GM21528 (cell line): Measurements from ENCODE around the gene SV2A.
"Not testable (repeated sequence)": the region's sequence is repeated elsewhere in the genome, so short reads cannot be mapped to it uniquely, and the experiment has no call there.

ENCODE experiments used
- ATAC-seq: cut with Tn5 transposase; IDR thresholded peaks from one replicate; pipeline ENCODE4 v1.9.1; 2021; ENCODE audit warnings: mild to moderate bottlenecking, moderate library complexity; ENCODE audit not compliant: unreplicated experiment, low FRiP score

The SV2A gene

GRCh38 chr1:149887456-149888246 lies 30.0 kb downstream of the SV2A start:
- ATAC-seq: peak; percentile 43

- ATAC-seq: not testable (repeated sequence)
These were observed 30.5 kb downstream of the SV2A start for GRCh38 chr1:149887196-149887455.

- ATAC-seq: peak; percentile 62
These were observed 31.0 kb downstream of the SV2A start for GRCh38 chr1:149886396-149887195.

GRCh38 chr1:149886121-149886395 lies 31.6 kb downstream of the SV2A start:
- ATAC-seq: not testable (repeated sequence)

GRCh38 chr1:149885339-149886120 lies 32.1 kb downstream of the SV2A start:
- no peak for ATAC-seq

GRCh38 chr1:149884433-149885338 lies 33.0 kb downstream of the SV2A start:
- ATAC-seq: no peak

GRCh38 chr1:149883598-149884247 lies 33.9 kb downstream of the SV2A start:
- ATAC-seq: no peak

GRCh38 chr1:149881876-149882275 lies 35.8 kb downstream of the SV2A start:
- ATAC-seq: no peak

- ATAC-seq: no peak
These were observed 38.1 kb downstream of the SV2A start for GRCh38 chr1:149879556-149879955.

GRCh38 chr1:149877211-149877946 lies 40.3 kb downstream of the SV2A start:
- no peak for ATAC-seq

- ATAC-seq: not testable (repeated sequence)
These were observed 44.6 kb downstream of the SV2A start for GRCh38 chr1:149873060-149873459.

- not testable (repeated sequence) for ATAC-seq
These were observed 50.8 kb downstream of the SV2A start for GRCh38 chr1:149866887-149867286.

GRCh38 chr1:149861497-149862054 lies 56.1 kb downstream of the SV2A start:
- peak; percentile 12 for ATAC-seq

- ATAC-seq: peak; percentile 59
These were observed 56.8 kb downstream of the SV2A start for GRCh38 chr1:149860684-149861496.

GRCh38 chr1:149860271-149860670 lies 57.4 kb downstream of the SV2A start:
- ATAC-seq: not testable (repeated sequence)
